Head of caudate nucleus (tissue), 42 donors: ENCODE measurements around the gene SPATA13.

Experiments
- DNase-seq, 42 donors: peaks; one replicate each; pipeline versions ENCODE4 v3.0.0 to v3.0.0-alpha.2; 2020 to 2021; ENCODE audit warnings: mixed read lengths in 7 of 42
- intact Hi-C: fragments of 100-400 bp; cut with DNase I; formaldehyde crosslinking; loops from one replicate; pipeline ENCODE4 v1.15.0; 2022

The SPATA13 gene

GRCh38 chr13:24161010-24161775 is 673 bp downstream of the SPATA13 start:
- intact Hi-C loops = loop anchor here (10.0 kb wide), 2 partner anchors 54 to 96 kb away; no protein-coding TSS in a partner anchor
- DNase-seq = peak in 40 of 42 donors; percentile 48 to 85 (median 66)

- intact Hi-C loops = loop anchor here (10.0 kb wide), 2 partner anchors 53 to 97 kb away; no protein-coding TSS in a partner anchor
- DNase-seq = peak in 6 of 42 donors; percentile 26 to 47 (median 42)
These were observed 1.5 kb downstream of the SPATA13 start for GRCh38 chr13:24161980-24162525.

- intact Hi-C loops = loop anchor here (10.0 kb wide), 2 partner anchors 52 to 98 kb away; no protein-coding TSS in a partner anchor
- DNase-seq = no peak
These were observed 2.1 kb downstream of the SPATA13 start for GRCh38 chr13:24162604-24163003.

- intact Hi-C loops = loop anchor here (10.0 kb wide), 2 partner anchors 49 to 101 kb away; no protein-coding TSS in a partner anchor
- DNase-seq = no peak
These were observed 5.2 kb downstream of the SPATA13 start for GRCh38 chr13:24165746-24166145.

- intact Hi-C loops = loop anchor here (10.0 kb wide), 2 partner anchors 48 to 102 kb away; no protein-coding TSS in a partner anchor
These were observed 6.0 kb downstream of the SPATA13 start for GRCh38 chr13:24166561-24166960.

GRCh38 chr13:24167666-24168391 is 7.3 kb downstream of the SPATA13 start:
- DNase-seq = no peak
- intact Hi-C loops = loop anchor here (10.0 kb wide), 2 partner anchors 47 to 103 kb away; no protein-coding TSS in a partner anchor

More at GRCh38 chr13:24166561-24166960, 6.0 kb downstream of the SPATA13 start:
- DNase-seq = no peak

- intact Hi-C loops = loop anchor here (10.0 kb wide), 2 partner anchors 46 to 104 kb away; no protein-coding TSS in a partner anchor
These were observed 7.9 kb downstream of the SPATA13 start for GRCh38 chr13:24168392-24168750.

GRCh38 chr13:24168979-24169378 is 8.5 kb downstream of the SPATA13 start:
- no peak for DNase-seq
- intact Hi-C loops = loop anchor here (10.0 kb wide), 2 partner anchors 46 to 104 kb away; no protein-coding TSS in a partner anchor

More at GRCh38 chr13:24168392-24168750, 7.9 kb downstream of the SPATA13 start:
- DNase-seq = peak in 1 of 42 donors; percentile 57

- DNase-seq = no peak
- intact Hi-C loops = no loop called here
These were observed 11.6 kb downstream of the SPATA13 start for GRCh38 chr13:24172071-24172470.

GRCh38 chr13:24173795-24174194 is 13.3 kb downstream of the SPATA13 start:
- DNase-seq = no peak
- intact Hi-C loops = no loop called here

- DNase-seq = peak in 9 of 42 donors; percentile 40 to 70 (median 50)
- intact Hi-C loops = no loop called here
These were observed 15.3 kb downstream of the SPATA13 start for GRCh38 chr13:24175847-24176246.

GRCh38 chr13:24176351-24177101 is 16.0 kb downstream of the SPATA13 start:
- intact Hi-C loops = no loop called here
- DNase-seq = peak in 2 of 42 donors; percentile 63 to 73

- intact Hi-C loops = no loop called here
- DNase-seq = no peak
These were observed 18.4 kb downstream of the SPATA13 start for GRCh38 chr13:24178847-24179485.

- intact Hi-C loops = no loop called here
- no peak for DNase-seq
These were observed 18.9 kb downstream of the SPATA13 start for GRCh38 chr13:24179486-24179850.

GRCh38 chr13:24180750-24181377 is 20.3 kb downstream of the SPATA13 start:
- intact Hi-C loops = no loop called here
- DNase-seq = no peak

GRCh38 chr13:24181991-24182702 is 21.6 kb downstream of the SPATA13 start:
- intact Hi-C loops = no loop called here
- no peak for DNase-seq

- intact Hi-C loops = no loop called here
These were observed 22.2 kb downstream of the SPATA13 start for GRCh38 chr13:24182703-24183081.

More at GRCh38 chr13:24182703-24183081, 22.2 kb downstream of the SPATA13 start:
- no peak for DNase-seq
